A673 (cell line): ENCODE data around the gene TEX2.

Experiments
- EZH2 ChIP-seq: fragments of 200-600 bp; sonication (generic); IDR thresholded peaks from 2 replicates; pipeline ENCODE4 v1.6.1; 2017; ENCODE audit warnings: borderline replicate concordance, low read depth, mild to moderate bottlenecking, mixed read lengths, antibody characterized with exemption, low read length; ENCODE audit not compliant: poor library complexity, severe bottlenecking
- TF ChIP-seq, protein P1 (sequence below): fragments of 300-800, 200-600 bp; sonication (generic); conservative IDR thresholded peaks from 2 replicates; pipeline ENCODE4 v1.5.1; 2017; ENCODE audit warnings: low read depth, mild to moderate bottlenecking, antibody characterized with exemption, low read length, moderate library complexity, mixed read lengths

DNA sequence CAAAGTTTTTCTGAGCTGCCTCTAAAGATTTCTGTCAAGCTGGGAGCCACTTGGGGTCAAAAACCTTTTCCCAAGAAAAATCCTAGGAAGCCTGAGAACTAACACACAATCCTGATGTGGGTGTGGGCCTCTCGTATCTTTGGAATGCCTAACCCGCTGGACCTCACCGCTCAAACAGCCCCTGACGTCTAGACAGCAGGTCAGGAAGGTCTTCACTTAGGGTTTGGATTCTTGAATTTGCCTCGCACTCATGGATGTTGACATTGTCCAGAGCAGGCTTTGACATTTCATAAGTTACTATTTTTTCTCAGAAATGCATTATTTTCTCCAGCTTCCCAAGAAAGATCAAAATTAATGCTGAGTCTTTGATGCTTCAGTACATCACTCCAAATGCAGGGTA is 18.9 kb downstream of the TEX2 start:
- TF ChIP-seq, protein P1, sequence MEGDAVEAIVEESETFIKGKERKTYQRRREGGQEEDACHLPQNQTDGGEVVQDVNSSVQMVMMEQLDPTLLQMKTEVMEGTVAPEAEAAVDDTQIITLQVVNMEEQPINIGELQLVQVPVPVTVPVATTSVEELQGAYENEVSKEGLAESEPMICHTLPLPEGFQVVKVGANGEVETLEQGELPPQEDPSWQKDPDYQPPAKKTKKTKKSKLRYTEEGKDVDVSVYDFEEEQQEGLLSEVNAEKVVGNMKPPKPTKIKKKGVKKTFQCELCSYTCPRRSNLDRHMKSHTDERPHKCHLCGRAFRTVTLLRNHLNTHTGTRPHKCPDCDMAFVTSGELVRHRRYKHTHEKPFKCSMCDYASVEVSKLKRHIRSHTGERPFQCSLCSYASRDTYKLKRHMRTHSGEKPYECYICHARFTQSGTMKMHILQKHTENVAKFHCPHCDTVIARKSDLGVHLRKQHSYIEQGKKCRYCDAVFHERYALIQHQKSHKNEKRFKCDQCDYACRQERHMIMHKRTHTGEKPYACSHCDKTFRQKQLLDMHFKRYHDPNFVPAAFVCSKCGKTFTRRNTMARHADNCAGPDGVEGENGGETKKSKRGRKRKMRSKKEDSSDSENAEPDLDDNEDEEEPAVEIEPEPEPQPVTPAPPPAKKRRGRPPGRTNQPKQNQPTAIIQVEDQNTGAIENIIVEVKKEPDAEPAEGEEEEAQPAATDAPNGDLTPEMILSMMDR, result no peak
- TF ChIP-seq EZH2, result no peak
